H1 (cell line): ENCODE measurements around the gene AEBP1. TPM values are rescaled to one million over a fixed set of nuclear protein-coding genes. Genes with fewer than 3 reads are reported as not detected.

ENCODE experiments used
- CTCF ChIA-PET: fragments of 300-600 bp; sonication (Branson Sonifier 250); formaldehyde crosslinking; loops from one replicate; lab custom pipeline; 2021; ENCODE audit not compliant: partially characterized antibody; lab: Charles Lee
- POLR2A ChIA-PET: fragments of 300-600 bp; sonication (Branson Sonifier 250); formaldehyde crosslinking; loops from one replicate; lab custom pipeline; 2021; ENCODE audit warnings: inconsistent platforms; ENCODE audit not compliant: partially characterized antibody; lab: Charles Lee
- DNase-seq, 2 experiments: peaks; one replicate each; pipeline versions ENCODE4 v3.0.0 to v3.0.0-alpha.2; 2010 to 2022; ENCODE audit warnings: low spot score in 2 of 2, low read depth in 1 of 2, mixed read lengths in 1 of 2
- FAIRE-seq: peaks from 2 replicates; lab custom pipeline; 2011; peaks lifted over from hg19 to GRCh38; lab: Jason Lieb, UNC
- H2AFZ ChIP-seq: 2 replicates; pipeline ENCODE4 v1.8.1; 2012; ENCODE audit warnings: low read length, inconsistent platforms
- H2AK5ac ChIP-seq: 2 replicates; pipeline ENCODE4 v1.6.1; 2013; ENCODE audit warnings: low read depth, low read length
- H2BK120ac ChIP-seq: replicated peaks from 2 replicates; pipeline ENCODE3; 2013; ENCODE audit warnings: low read depth, low read length, inconsistent platforms
- H2BK12ac ChIP-seq: 2 replicates; pipeline ENCODE4 v1.6.1; 2013; ENCODE audit warnings: low read depth, low read length
- H2BK15ac ChIP-seq: 2 replicates; pipeline ENCODE4 v1.6.1; 2013; ENCODE audit warnings: low read length
- H2BK20ac ChIP-seq: 2 replicates; pipeline ENCODE4 v1.6.1; 2013; ENCODE audit warnings: low read length
- H2BK5ac ChIP-seq: 2 replicates; pipeline ENCODE4 v1.6.1; 2013; ENCODE audit warnings: low read depth, low read length
- H3K14ac ChIP-seq: 2 replicates; pipeline ENCODE4 v1.6.1; 2013; ENCODE audit warnings: inconsistent platforms; ENCODE audit not compliant: insufficient read length
- H3K18ac ChIP-seq: 2 replicates; pipeline ENCODE4 v1.6.1; 2013; ENCODE audit warnings: low read length; ENCODE audit errors: extremely low read depth
- H3K23ac ChIP-seq: 2 replicates; pipeline ENCODE4 v1.6.1; 2013; ENCODE audit warnings: inconsistent platforms; ENCODE audit not compliant: insufficient read length
- H3K23me2 ChIP-seq: 2 replicates; pipeline ENCODE4 v1.6.1; 2013; ENCODE audit warnings: low read depth, low read length
- H3K27ac ChIP-seq: 2 replicates; pipeline ENCODE4 v1.6.1; 2011; ENCODE audit warnings: low read depth, low read length, inconsistent platforms
- H3K27me3 ChIP-seq, 4 experiments: replicated peaks in 1 of 4; 1 replicate in 1 of 4; 2 replicates in 3 of 4; pipeline versions ENCODE4 v1.6.1 to v1.8.1; 2011 to 2013; ENCODE audit warnings: low read length in 3 of 4, mild to moderate bottlenecking in 3 of 4, inconsistent platforms in 2 of 4, mixed read lengths in 2 of 4, moderate library complexity in 1 of 4; ENCODE audit not compliant: control insufficient read depth in 3 of 4, insufficient read depth in 3 of 4; ENCODE audit errors: extremely low read depth in 1 of 4
- H3K36me3 ChIP-seq, 4 experiments: 2 replicates each; pipeline versions ENCODE4 v1.6.1 to v1.8.1; 2011 to 2013; ENCODE audit warnings: mild to moderate bottlenecking in 4 of 4, low read length in 3 of 4, moderate library complexity in 2 of 4, control low read depth in 1 of 4, inconsistent platforms in 1 of 4; ENCODE audit not compliant: insufficient read depth in 4 of 4, control insufficient read depth in 2 of 4
- H3K4ac ChIP-seq: replicated peaks from 2 replicates; pipeline ENCODE3; 2013; ENCODE audit warnings: low read length, low read depth, mixed read lengths, inconsistent platforms; ENCODE audit not compliant: insufficient read length
- H3K4me1 ChIP-seq, 4 experiments: replicated peaks in 1 of 4; 1 replicate in 1 of 4; 2 replicates in 3 of 4; pipeline versions ENCODE4 v1.6.1 to v1.8.1; 2011 to 2013; ENCODE audit warnings: low read length in 3 of 4, inconsistent platforms in 2 of 4, mixed read lengths in 1 of 4; ENCODE audit not compliant: insufficient read depth in 4 of 4, control insufficient read depth in 3 of 4
- H3K4me2 ChIP-seq, 2 experiments: 2 replicates each; pipeline versions ENCODE4 v1.6.1 to v1.8.1; 2011 to 2013; ENCODE audit warnings: low read depth in 2 of 2, low read length in 2 of 2, control low read depth in 1 of 2, inconsistent platforms in 1 of 2, mild to moderate bottlenecking in 1 of 2; ENCODE audit not compliant: insufficient read depth in 1 of 2
- H3K4me3 ChIP-seq, 4 experiments: fragments of 200-600, 300-600 bp in 1 of 4; sonication (generic), shearing (Covaris generic), sonication (Bioruptor Twin) in 1 of 4; 2 replicates each; pipeline versions ENCODE4 v1.5.1 to v1.8.1; 2011 to 2016; ENCODE audit warnings: low read length in 4 of 4, low read depth in 3 of 4, control low read depth in 2 of 4, inconsistent platforms in 2 of 4, mild to moderate bottlenecking in 2 of 4, mixed read lengths in 1 of 4, moderate library complexity in 1 of 4; ENCODE audit not compliant: insufficient read depth in 2 of 4; ENCODE audit errors: extremely low read depth in 1 of 4
- H3K56ac ChIP-seq: replicated peaks from 2 replicates; pipeline ENCODE3; 2013; ENCODE audit warnings: low read depth, mild to moderate bottlenecking, mixed read lengths, low read length, inconsistent platforms; ENCODE audit not compliant: insufficient read length
- H3K79me1 ChIP-seq: 2 replicates; pipeline ENCODE4 v1.6.1; 2013; ENCODE audit warnings: low read depth, low read length, control low read depth
- H3K79me2 ChIP-seq, 2 experiments: 2 replicates each; pipeline versions ENCODE4 v1.6.1 to v1.8.1; 2012 to 2013; ENCODE audit warnings: low read length in 2 of 2, mild to moderate bottlenecking in 2 of 2, inconsistent platforms in 1 of 2; ENCODE audit not compliant: insufficient read depth in 2 of 2, control insufficient read depth in 1 of 2
- H3K9ac ChIP-seq, 4 experiments: replicated peaks in 1 of 4; 1 replicate in 1 of 4; 2 replicates in 3 of 4; pipeline versions ENCODE4 v1.6.1 to v1.8.1; 2011 to 2013; ENCODE audit warnings: low read depth in 3 of 4, low read length in 3 of 4, control low read depth in 2 of 4, mild to moderate bottlenecking in 2 of 4, moderate library complexity in 2 of 4, inconsistent platforms in 1 of 4; ENCODE audit errors: extremely low read depth in 1 of 4
- H3K9me3 ChIP-seq, 2 experiments: 2 replicates each; pipeline versions ENCODE4 v1.6.1 to v1.8.1; 2012 to 2013; ENCODE audit warnings: mild to moderate bottlenecking in 2 of 2, moderate library complexity in 2 of 2, control low read depth in 1 of 2, inconsistent platforms in 1 of 2, low read depth in 1 of 2, low read length in 1 of 2, mixed read lengths in 1 of 2; ENCODE audit not compliant: insufficient read depth in 2 of 2
- H4K20me1 ChIP-seq, 2 experiments: replicated peaks in 1 of 2; 2 replicates each; pipeline versions ENCODE3 to v1.8.1; 2011 to 2013; ENCODE audit warnings: inconsistent platforms in 2 of 2, low read length in 2 of 2, mild to moderate bottlenecking in 1 of 2; ENCODE audit not compliant: insufficient read depth in 2 of 2, control insufficient read depth in 1 of 2
- H4K5ac ChIP-seq: 2 replicates; pipeline ENCODE4 v1.6.1; 2013; ENCODE audit warnings: low read length, low read depth, mixed read lengths, inconsistent platforms; ENCODE audit not compliant: insufficient read length
- H4K8ac ChIP-seq: 2 replicates; pipeline ENCODE4 v1.8.0; 2013; ENCODE audit warnings: mild to moderate bottlenecking, moderate library complexity, low read length, inconsistent platforms; ENCODE audit not compliant: insufficient read depth; ENCODE audit errors: extremely low read depth
- H4K91ac ChIP-seq: replicated peaks from 2 replicates; pipeline ENCODE3; 2013; ENCODE audit warnings: low read length, mixed read lengths, inconsistent platforms; ENCODE audit not compliant: insufficient read length
- KDM4A ChIP-seq: IDR thresholded peaks from one replicate; pipeline ENCODE4 v1.7.1; 2012; ENCODE audit warnings: low read depth, mild to moderate bottlenecking, moderate library complexity, low read length, inconsistent platforms; ENCODE audit not compliant: severe bottlenecking
- RFX5 ChIP-seq: IDR thresholded peaks from 2 replicates; pipeline ENCODE4 v1.6.1; 2011; ENCODE audit warnings: low read depth, low read length, improper control_type of control experiment, borderline replicate concordance
- SP2 ChIP-seq: IDR thresholded peaks from 2 replicates; pipeline ENCODE4 v1.6.1; 2012; ENCODE audit warnings: mild to moderate bottlenecking, low read length, inconsistent platforms
- WGBS, 2 experiments: shearing (Covaris generic) in 1 of 2; methylation state at CpG; one replicate each; pipeline versions ENCODE4 v1.1.6 to v1.1.7; 2013 to 2015; ENCODE audit warnings: low lambda C conversion rate in 2 of 2, mixed read lengths in 2 of 2, inconsistent platforms in 1 of 2, low coverage in 1 of 2, missing lambda C conversion rate in 1 of 2; ENCODE audit not compliant: insufficient replicate concordance in 2 of 2, insufficient coverage in 1 of 2, insufficient read length in 1 of 2; ENCODE audit errors: extremely low coverage in 1 of 2, missing lambda C conversion rate in 1 of 2; 5-methylcytosine and 5-hydroxymethylcytosine counted together
- polyA plus RNA-seq, 7 experiments: library from polyadenylated mRNA; depleted of rRNA in 3 of 7; stranded (reverse) in 5 of 7; unstranded in 2 of 7; fragments of >200 nt in 5 of 7; fragments of 200-250 nt in 2 of 7; gene quantifications; 1 replicate in 5 of 7; 2 replicates in 1 of 7; 4 replicates in 1 of 7; pipeline versions ENCODE4 v1.2.1 to v1.2.3, GENCODE V29; 2011 to 2013; ENCODE audit warnings: missing spikeins in 2 of 7, mixed read lengths in 2 of 7
- total RNA-seq: library from RNA; stranded (reverse); fragmentation: NEBNext Ultra II Directional; extraction: Animal tissue kit (Norgen Biotek cat#: 25700); gene quantifications from 2 replicates; pipeline ENCODE4 v1.2.1, GENCODE V29; 2021

The AEBP1 gene
- total and polyA plus RNA-seq, 2 of the 8 experiments (the other 6 are each of a cell fraction or from before 2014, with no cell fraction given) = 10.4 to 41.2 TPM

DNA sequence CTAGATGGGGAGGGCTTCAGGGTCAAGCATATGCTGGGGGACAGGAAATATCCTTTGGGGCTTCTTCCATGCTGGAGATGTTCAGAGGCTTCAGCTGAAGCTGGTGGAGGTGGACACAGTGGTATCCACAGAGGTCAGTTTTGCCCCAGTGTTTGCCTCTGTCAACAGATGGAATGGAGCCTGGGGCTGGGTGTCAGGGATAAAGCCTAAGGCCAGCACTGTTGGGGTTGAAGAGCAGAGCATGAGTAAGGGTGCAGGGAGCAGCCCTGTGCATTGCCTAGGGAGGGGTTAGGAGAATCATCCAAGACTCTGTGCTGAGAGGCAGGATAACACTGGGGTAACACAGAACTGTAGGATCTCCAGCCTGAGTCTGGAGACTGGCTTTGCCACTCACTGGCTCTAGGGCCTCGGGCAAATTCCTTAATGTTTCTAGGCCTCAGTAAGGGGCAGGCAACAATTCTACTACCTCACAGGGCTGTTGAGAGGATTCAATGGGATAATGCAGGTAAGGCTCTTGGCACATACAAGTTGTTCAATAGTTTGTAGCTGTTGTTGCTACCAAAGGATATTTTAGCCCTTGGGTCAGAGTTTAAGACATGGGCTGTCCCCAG is 58.7 kb downstream of the AEBP1 start:
- Histone ChIP-seq H3K79me2 (no peaks in the 10 kb centered on the region), H3K14ac (no peak overlapping the region), H3K4me2 (no peak overlapping the region), H3K18ac (no peak overlapping the region), H3K27me3 (no peaks in the 10 kb centered on the region), H3K36me3 (no peaks in the 10 kb centered on the region), H3K9ac (no peak overlapping the region), H3K4me1 (peaks cover 2 to 5% (median 4%) of the 10 kb centered on the region in 4 experiments; a peak in 5 of 7 replicates), H3K23me2 (no peaks in the 10 kb centered on the region), H2BK15ac (no peak overlapping the region), H4K8ac (no peak overlapping the region), H4K20me1 (no peaks in the 10 kb centered on the region), H3K9me3 (no peaks in the 10 kb centered on the region), H4K5ac (no peak overlapping the region), H3K23ac (no peak overlapping the region), H3K79me1 (no peaks in the 10 kb centered on the region), H2AFZ (peak overlapping the region; percentile 96), H3K4ac (no peak overlapping the region), H4K91ac (no peak overlapping the region), H3K56ac (no peak overlapping the region), H2BK12ac (no peak overlapping the region), H2BK120ac (no peak overlapping the region), H2AK5ac (no peak overlapping the region), H3K4me3 (no peak overlapping the region), H2BK20ac (no peak overlapping the region), H2BK5ac (no peak overlapping the region), H3K27ac (no peak overlapping the region)
- TF ChIP-seq RFX5 = no peak
- TF ChIP-seq SP2 = no peak
- no peak for TF ChIP-seq KDM4A
- FAIRE-seq = no peak
- no peak for DNase-seq
- POLR2A ChIA-PET = no interaction called here
- CTCF ChIA-PET = interaction anchor here (0.8 to 1.7 kb wide), 7 partner anchors 9 to 32 kb away, joined by 3 to 9 read pairs (median 3); no protein-coding TSS in a partner anchor
- WGBS, 2 experiments = 78% methylated on average over 1 of the region's 1 CpG; no CpG with 5 or more reads in 1 of the 2 experiments
